ENCODE results near the gene EMC8. TPM values are rescaled to one million over a fixed set of nuclear protein-coding genes. Genes with fewer than 3 reads are reported as not detected.

The EMC8 gene
- total and polyA plus RNA-seq, 10 of the 15 experiments (the other 5 are each of a cell fraction or from before 2014, with no cell fraction given): 7.8 to 62.0 (median 33.5) TPM

DNA sequence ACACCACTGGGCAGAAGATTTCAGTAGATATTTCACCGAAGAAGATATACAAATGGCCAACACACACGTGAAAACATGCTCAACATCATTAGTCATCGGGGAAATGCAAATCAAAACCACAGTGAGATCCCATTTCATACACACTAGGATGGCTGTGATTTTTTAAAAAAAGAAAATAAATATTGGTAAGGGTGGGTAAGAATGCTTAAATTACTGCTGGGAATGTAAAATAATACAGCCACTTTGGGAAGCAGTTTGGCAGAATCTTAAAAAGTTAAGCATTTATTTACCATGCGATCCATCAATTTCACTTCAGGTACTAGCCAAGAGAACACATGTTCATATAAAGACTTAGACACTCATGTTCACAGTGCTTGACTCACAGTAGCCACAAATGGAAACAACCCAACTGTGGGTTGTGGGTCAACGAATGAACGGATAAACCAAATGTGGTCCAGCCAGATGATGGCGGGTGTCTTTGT, 42.0 kb downstream of the EMC8 start (continued):
- TF ChIP-seq, protein P1, sequence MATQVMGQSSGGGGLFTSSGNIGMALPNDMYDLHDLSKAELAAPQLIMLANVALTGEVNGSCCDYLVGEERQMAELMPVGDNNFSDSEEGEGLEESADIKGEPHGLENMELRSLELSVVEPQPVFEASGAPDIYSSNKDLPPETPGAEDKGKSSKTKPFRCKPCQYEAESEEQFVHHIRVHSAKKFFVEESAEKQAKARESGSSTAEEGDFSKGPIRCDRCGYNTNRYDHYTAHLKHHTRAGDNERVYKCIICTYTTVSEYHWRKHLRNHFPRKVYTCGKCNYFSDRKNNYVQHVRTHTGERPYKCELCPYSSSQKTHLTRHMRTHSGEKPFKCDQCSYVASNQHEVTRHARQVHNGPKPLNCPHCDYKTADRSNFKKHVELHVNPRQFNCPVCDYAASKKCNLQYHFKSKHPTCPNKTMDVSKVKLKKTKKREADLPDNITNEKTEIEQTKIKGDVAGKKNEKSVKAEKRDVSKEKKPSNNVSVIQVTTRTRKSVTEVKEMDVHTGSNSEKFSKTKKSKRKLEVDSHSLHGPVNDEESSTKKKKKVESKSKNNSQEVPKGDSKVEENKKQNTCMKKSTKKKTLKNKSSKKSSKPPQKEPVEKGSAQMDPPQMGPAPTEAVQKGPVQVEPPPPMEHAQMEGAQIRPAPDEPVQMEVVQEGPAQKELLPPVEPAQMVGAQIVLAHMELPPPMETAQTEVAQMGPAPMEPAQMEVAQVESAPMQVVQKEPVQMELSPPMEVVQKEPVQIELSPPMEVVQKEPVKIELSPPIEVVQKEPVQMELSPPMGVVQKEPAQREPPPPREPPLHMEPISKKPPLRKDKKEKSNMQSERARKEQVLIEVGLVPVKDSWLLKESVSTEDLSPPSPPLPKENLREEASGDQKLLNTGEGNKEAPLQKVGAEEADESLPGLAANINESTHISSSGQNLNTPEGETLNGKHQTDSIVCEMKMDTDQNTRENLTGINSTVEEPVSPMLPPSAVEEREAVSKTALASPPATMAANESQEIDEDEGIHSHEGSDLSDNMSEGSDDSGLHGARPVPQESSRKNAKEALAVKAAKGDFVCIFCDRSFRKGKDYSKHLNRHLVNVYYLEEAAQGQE (IDR thresholded peaks at IDR 0.05; ENCODE audit: low read depth, low read length): no peak
- TF ChIP-seq KDM1A (IDR thresholded peaks at IDR 0.05; ENCODE audit: borderline replicate concordance): no peak
- TF ChIP-seq CHD2 (IDR thresholded peaks at IDR 0.05; ENCODE audit: borderline replicate concordance, low read depth, low read length): no peak
- TF ChIP-seq PKNOX1 (IDR thresholded peaks at IDR 0.05): 0 out of 2 replicates have a peak, but pooled peaks have one; percentile 7
- no peak for TF ChIP-seq NFXL1 (IDR thresholded peaks at IDR 0.05; ENCODE audit: borderline replicate concordance)
- no peak for TF ChIP-seq CREM (IDR thresholded peaks at IDR 0.05; ENCODE audit: low read depth)
- TF ChIP-seq BCL11A (IDR thresholded peaks at IDR 0.05; ENCODE audit: low read depth, low read length): peak; percentile 44; the same call in 1 of the 2 replicates
- no peak for TF ChIP-seq HDAC6 (IDR thresholded peaks at IDR 0.05; ENCODE audit: unreplicated experiment)
- TF ChIP-seq RELA (IDR thresholded peaks at IDR 0.05; ENCODE audit: borderline replicate concordance, partially characterized antibody): no peak
- TF ChIP-seq SPI1 (IDR thresholded peaks at IDR 0.05; ENCODE audit: borderline replicate concordance, insufficient read depth, low read depth, low read length): no peak
- no peak for TF ChIP-seq MXI1 (IDR thresholded peaks at IDR 0.05; ENCODE audit: low read depth, low read length)
- TF ChIP-seq SREBF1 (IDR thresholded peaks at IDR 0.05; ENCODE audit: low read length): no peak
- TF ChIP-seq TBL1XR1 (IDR thresholded peaks at IDR 0.05; ENCODE audit: low read depth, low read length): no peak
- TF ChIP-seq MYC (IDR thresholded peaks at IDR 0.05; ENCODE audit: insufficient read depth, insufficient read length, insufficient replicate concordance, low read length, severe bottlenecking): no peak
- TF ChIP-seq SMAD1 (IDR thresholded peaks at IDR 0.05; ENCODE audit: low read depth, partially characterized antibody): no peak
- TF ChIP-seq RAD21 (IDR thresholded peaks at IDR 0.05; ENCODE audit: insufficient read depth, low read depth, low read length): no peak
- no peak for TF ChIP-seq NRF1 (conservative IDR thresholded peaks at IDR 0.05; ENCODE audit: low read depth, low read length)
- TF ChIP-seq EED (IDR thresholded peaks at IDR 0.05; ENCODE audit: low read depth): peak; percentile 64; the same call in 1 of the 2 replicates
- peak; percentile 83 to 84 for TF ChIP-seq BHLHE40 (IDR thresholded peaks at IDR 0.05; ENCODE audit: borderline replicate concordance in 1 of 2, low read depth in 2 of 2, low read length in 1 of 2)
- no peak for TF ChIP-seq RBBP5 (conservative IDR thresholded peaks at IDR 0.05)
- no peak for TF ChIP-seq SIN3A (IDR thresholded peaks at IDR 0.05; ENCODE audit: low read depth, low read length)
- TF ChIP-seq SP1 (IDR thresholded peaks at IDR 0.05; ENCODE audit: low read depth, low read length): no peak
- TF ChIP-seq IRF3 (IDR thresholded peaks at IDR 0.05): no peak
- no peak for TF ChIP-seq TCF3 (IDR thresholded peaks at IDR 0.05; ENCODE audit: borderline replicate concordance, insufficient read depth, low read depth, low read length)
- no peak for TF ChIP-seq ZNF24 (IDR thresholded peaks at IDR 0.05)
- no peak for TF ChIP-seq SIX5 (IDR thresholded peaks at IDR 0.05; ENCODE audit: low read depth, low read length, severe bottlenecking)

Measured in GM12878 (cell line).